H1 (cell line): ENCODE measurements around the gene CTSS.

Experiments
- CTCF ChIP-seq, 3 experiments: IDR thresholded peaks; 1 replicate in 2 of 3; 2 replicates in 1 of 3; pipeline versions ENCODE4 v1.5.1 to v1.6.1; 2011; ENCODE audit warnings: low read length in 3 of 3, mild to moderate bottlenecking in 3 of 3, inconsistent platforms in 2 of 3, low read depth in 1 of 3, moderate library complexity in 1 of 3; ENCODE audit not compliant: insufficient read depth in 1 of 3; ENCODE audit errors: control extremely low read depth in 1 of 3
- POLR2AphosphoS5 ChIP-seq: IDR thresholded peaks from 2 replicates; pipeline ENCODE4 v1.6.1; 2011; ENCODE audit warnings: low read depth, low read length
- RFX5 ChIP-seq: IDR thresholded peaks from 2 replicates; pipeline ENCODE4 v1.6.1; 2011; ENCODE audit warnings: low read depth, low read length, improper control_type of control experiment, borderline replicate concordance
- SRF ChIP-seq: IDR thresholded peaks from 2 replicates; pipeline ENCODE4 v1.6.1; 2011; ENCODE audit warnings: mild to moderate bottlenecking, low read depth, low read length, moderate library complexity

- TF ChIP-seq POLR2AphosphoS5 (no peak), CTCF (IDR thresholded peaks at IDR 0.05; ENCODE audit: control extremely low read depth in 1 of 3, insufficient read depth in 1 of 3, low read depth in 1 of 3, low read length in 3 of 3) (no peak), RFX5 (no peak), SRF (no peak)
Measured at GRCh38 chr1:150760013-150760412, 5.6 kb downstream of the CTSS start.
